Measurements from ENCODE around the gene CCN5.

The CCN5 gene

GRCh38 chr20:44738813-44739477, 23.8 kb downstream of the CCN5 start:
- peak; percentile 67 for DNase-seq

DNA sequence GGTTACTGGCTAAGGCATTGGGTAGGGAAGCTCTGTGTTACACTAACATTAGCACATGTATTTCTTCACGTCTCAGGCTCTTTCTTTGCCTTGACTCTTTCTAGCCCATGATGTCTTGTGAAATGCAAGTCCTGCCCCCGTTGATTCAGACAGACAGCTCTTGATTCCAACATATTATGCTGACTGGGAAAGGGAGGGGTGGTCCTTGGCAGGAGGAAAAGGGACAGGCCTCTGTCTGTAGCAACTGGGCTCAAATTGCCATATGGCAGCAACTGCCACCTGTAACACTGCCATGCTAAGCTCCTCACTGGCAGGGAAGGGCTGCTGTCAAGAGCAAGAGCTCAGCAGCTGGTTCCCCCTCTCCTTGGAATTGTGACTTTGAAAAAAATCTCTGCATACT, 24.8 kb downstream of the CCN5 start:
- no peak for DNase-seq

DNA sequence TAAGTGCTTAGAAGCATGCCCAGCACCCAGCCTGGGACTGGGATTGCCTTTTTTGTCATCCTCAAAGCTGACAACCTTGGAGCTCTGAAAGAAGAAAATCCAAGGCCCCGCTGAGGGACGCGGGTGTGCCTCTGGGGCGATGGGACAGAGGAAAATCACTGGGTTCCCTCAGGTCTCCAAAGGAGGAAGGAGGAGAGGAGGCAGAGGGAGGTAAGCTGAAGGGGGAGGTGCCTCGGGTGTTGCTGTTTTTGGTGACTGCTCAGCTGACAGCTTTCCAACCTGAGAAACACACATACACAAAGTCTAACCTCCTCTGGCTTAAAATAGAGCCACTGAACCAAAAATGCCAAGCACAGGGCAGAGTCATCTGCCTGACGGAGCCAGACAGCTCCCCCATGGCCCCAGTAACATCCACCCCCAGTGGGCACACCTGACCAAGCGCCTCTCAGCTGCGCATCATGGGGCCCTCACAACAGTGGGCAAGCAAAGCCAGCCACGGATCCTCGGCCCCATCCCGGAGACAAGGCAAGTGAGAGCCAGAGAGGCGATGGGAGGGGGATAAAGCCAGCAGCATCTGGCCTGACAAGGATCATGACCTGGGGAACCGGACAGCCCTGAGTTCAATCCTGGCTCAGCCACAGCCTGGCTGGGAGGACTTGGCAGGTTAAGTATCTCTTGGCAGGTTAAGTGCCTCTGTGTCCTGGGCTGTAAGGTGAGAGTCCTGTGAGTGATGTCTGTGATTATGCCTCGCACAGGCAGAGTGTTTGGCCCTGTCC, 27.3 kb downstream of the CCN5 start:
- DNase-seq, result no peak

- DNase-seq, result no peak
Measured at GRCh38 chr20:44743080-44743701, 28.0 kb downstream of the CCN5 start.

DNA sequence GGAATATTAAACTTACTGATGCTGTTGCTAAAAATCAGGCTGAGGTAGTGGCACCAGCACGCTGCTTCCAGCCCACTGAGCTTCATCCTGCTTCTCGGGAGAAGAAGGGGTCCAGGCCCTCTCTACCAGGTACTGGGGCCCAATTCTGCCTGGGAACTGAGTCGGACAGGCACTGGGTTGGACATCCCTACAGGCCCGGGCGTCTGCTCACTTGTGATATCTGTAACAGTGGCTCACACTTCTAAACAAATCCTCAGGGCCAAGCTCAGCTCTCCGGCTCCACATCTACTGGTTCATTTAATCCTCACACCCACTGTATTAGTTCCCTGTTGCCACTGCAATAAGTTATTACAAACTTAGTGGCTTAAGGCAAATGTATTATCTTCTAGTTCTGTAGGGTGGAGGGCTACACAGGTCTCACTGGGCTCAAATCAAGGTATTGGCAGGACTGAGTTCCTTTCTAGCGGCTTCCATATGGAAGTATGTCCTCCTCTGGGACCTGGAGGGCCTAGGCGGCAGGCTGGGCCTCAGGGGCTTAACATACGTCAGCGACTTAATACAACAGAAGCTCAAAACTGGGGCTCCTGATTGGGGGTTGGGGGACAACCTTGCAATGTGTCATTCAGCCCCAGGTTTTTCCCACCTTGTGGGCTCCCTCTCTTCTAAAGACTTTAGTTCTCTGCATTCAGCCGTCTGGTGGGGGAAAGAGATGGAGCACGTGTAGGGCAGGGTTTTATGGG, 28.9 kb downstream of the CCN5 start:
- no peak for DNase-seq

GRCh38 chr20:44745122-44745597, 30.0 kb downstream of the CCN5 start:
- DNase-seq, result no peak

DNA sequence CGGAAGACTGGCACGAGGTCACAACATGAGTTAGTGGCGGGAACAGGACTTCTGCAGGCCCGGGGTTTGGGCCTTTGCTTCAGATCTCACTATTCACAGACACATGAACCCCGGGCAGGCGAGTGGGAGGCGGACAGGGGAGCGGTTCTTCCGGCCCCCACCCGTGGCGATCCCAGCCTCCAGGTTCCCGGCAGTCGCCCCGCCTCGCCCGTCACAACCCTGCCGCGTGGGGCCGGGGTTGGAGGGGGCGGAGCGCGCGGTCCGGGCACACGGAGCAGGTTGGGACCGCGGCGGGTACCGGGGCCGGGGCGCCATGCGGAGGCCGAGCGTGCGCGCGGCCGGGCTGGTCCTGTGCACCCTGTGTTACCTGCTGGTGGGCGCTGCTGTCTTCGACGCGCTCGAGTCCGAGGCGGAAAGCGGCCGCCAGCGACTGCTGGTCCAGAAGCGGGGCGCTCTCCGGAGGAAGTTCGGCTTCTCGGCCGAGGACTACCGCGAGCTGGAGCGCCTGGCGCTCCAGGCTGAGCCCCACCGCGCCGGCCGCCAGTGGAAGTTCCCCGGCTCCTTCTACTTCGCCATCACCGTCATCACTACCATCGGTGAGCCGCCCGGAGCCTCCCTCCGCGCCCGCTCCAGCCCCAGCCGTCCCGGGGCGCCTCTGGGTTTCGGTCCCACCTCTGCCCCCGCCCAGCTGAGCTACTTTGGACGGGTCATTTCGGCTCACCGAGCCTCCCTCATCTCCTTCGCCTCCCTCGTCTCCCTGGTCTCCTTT, 30.6 kb downstream of the CCN5 start, which contains the start of gene KCNK15:
Gene KCNK15, plus strand, starts transcription at position 268 of the 769 bp plus-strand sequence. Its CDS starts 46 bp downstream, at position 314.
- no peak for DNase-seq

- no peak for DNase-seq
Measured at GRCh38 chr20:44746367-44747165, 31.4 kb downstream of the CCN5 start.

DNA sequence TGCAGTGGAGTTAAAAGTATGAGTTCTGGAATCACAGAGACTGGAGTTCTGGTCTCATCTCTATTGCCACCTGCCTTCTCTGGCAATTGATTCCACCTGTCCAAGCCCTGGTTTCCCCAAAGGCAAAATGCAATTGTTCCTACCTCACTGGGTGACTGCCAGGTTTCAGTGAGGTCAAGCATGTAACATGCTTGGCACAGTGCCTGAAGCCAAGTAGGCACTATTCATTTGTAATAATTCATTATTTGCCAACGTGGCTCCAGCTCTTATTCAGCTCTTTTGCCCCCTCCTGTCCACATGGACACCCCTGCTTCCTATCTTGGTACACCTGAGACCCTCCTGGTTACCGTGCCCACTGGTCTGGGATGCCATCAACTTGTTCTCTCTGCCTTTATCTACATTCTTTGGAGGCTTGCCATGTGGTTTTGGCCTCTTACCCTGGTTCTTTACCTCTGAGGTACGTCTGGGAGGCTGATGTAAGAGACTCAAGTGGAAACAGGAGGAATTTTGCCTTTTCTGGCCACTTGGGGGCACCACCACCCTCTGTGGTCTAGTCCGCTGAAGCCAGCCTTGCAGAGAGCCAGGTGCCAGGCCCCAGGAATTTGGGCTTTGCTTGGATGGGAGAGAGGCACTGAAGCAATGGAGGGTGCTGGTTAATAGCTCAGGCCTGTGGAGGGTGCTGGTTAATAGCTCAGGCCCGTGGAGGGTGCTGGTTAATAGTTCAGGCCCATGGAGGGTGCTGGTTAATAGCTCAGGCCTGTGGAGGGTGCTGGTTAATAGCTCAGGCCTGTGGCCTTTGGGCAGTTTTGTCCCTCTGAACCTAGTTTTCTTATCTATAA, 32.2 kb downstream of the CCN5 start:
- peak; percentile 33 for DNase-seq

- no peak for DNase-seq
Measured at GRCh38 chr20:44748005-44748370, 32.8 kb downstream of the CCN5 start.

GRCh38 chr20:44750081-44750805, 35.1 kb downstream of the CCN5 start:
- no peak for DNase-seq

DNA sequence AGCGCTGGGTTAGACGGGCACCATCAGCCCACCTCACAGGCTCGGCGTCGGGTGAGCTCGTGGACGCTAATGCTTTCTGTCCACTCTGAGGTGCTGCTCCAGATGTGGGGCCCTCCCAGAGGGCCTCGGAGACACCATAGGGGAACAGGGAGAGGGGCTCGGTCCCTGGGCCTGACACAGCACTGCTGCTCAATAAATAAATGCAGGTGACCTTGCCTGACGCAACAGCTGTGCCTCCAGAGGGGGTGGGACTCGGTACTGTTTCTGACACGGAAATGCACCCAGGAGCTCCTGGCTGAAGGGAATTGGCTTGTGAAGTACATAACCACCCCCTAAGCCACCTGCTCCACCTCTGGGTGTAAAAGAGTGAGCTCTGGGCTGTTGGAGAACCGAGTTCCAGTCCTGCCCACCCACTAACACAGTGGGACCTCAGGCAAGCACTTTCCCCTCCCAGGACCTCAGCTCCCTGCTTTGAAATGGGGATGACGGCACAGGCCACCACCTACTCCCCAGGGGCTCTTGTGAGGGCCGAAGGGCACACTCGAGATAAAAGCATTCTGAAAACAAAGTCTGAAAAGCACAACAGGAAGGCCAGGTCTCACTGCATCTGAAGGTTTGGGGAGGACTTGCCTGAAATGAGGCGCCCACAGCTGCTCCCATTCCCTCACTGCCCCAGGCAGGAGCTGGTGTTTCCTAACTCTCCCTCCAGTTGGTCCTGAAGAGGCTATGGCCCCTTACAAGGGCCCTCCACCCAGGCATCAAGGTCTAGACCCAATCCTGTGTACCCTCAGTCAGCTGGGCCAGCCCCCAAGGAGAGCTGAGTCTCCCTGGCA, 37.1 kb downstream of the CCN5 start:
- DNase-seq, result no peak

- DNase-seq, result no peak
Measured at GRCh38 chr20:44754554-44754953, 39.4 kb downstream of the CCN5 start.

DNA sequence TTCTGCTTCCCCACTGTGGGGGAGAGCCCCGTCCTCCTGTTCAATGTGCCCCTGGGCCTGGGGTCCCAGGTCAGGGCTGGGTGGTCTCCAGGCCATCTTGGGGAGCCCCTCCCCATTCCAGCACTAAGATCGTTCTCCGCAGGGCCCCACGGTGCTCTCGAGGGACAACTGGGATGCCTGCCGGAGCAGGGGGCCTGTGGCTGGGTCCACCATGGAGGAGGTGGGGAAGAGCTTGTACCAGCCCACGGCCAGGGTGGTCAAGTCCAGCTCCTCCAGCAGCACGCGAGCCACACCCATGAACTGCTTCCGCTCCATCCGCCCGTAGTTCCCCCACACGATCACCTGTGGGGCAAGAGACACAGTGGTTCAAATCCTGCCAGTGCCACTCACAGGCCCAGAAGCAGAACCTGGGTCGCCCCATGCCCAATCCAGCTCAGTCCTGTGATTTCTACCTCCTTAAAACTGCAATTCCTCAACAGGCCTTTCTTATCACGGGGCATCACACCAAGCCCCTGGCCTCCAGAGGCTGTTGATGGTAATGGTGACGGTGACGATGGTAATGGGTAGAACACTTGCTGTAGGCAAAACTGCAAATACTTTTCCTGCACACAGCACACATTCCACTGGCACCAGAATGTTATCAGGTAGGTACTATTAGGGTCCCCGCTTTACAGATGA, 41.0 kb downstream of the CCN5 start:
- no peak for DNase-seq

GRCh38 chr20:44756956-44757355, 41.8 kb downstream of the CCN5 start:
- DNase-seq, result no peak

DNA sequence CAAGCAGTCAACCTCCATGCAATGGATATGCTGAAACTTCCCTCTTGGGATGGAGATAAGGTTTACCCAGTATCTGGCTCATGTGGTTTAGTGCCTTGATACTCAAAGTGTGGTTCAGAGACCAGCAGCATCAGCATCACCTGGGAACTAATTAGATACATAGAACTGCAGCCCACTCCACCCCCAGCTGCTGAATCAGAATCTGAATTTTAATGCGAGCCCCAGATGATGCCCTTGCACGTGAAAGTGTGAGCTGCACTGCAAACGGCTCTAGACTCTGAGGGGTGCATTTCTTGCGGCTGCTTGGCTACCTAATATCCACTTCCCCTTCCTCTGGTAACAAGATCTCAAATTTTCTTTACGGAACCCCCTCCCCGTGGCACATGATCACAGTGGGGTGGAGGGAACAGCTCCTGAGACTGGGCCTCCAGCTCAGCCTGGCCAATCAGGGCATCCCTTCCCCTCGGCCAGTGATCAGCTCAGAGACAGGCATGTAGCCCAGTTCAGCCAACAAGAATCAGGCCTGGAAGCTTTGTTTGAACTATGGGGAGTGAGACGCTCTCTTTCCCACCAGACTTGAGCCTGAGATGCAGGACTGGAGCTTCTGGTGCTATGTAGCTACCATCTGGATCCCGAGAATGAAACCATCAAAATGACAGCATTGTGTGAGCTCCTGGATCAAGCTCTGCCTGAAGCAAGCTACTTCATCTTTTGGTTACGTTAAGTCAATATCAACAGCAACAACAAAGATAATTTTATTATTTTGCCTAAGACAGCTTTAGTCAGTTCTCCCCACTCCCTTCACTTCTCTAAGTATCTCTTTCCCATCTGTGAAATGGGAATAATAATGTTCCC, 43.3 kb downstream of the CCN5 start:
- DNase-seq, result no peak

DNA sequence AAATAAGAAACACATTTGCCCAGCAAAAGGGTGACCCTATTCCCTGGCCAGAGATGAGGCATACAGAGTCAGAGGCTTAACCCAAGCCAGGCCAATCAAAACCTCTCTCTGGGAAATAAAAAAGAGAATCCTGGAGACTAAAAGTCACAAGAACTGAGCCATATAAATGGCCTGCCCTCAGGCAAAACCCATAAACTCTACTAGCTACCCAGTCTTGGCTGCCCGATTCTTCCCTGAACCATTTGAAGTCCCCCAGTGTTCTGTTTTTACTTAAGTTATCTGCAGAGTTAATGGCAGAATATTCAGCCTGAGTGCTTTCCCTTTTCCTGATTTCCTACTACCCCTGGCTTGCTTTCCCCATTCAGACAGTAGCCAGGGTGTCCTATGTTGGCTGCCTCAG, 44.4 kb downstream of the CCN5 start:
- no peak for DNase-seq

Data from GDM1 (cell line).